C4-2B (cell line): ENCODE data around the gene NCAPD2.

Source experiments
- CTCF ChIP-seq: fragments of 450-650 bp; conservative IDR thresholded peaks from 2 replicates; pipeline ENCODE4 v1.5.1; 2017; ENCODE audit warnings: mild to moderate bottlenecking
- ZFX ChIP-seq: fragments of 450-650 bp; IDR thresholded peaks from 2 replicates; pipeline ENCODE4 v1.6.1; 2017

- TF ChIP-seq CTCF: no peak
- TF ChIP-seq ZFX: no peak
These were observed 73.3 kb downstream of the NCAPD2 start for GRCh38 chr12:6567112-6567670.
